Measurements from ENCODE around the gene TPX2.
"Not testable (repeated sequence)": the region's sequence is repeated elsewhere in the genome, so short reads cannot be mapped to it uniquely, and the experiment has no call there.

The TPX2 gene

GRCh38 chr20:31719644-31720485 lies 19.2 kb upstream of the TPX2 start:
- DNase-seq (ENCODE audit: low spot score) = no peak

- DNase-seq (ENCODE audit: low spot score) = no peak
Observed at GRCh38 chr20:31720486-31721407, 18.3 kb upstream of the TPX2 start.

- DNase-seq (ENCODE audit: low spot score) = no peak
Observed at GRCh38 chr20:31721408-31722256, 17.5 kb upstream of the TPX2 start.

- DNase-seq (ENCODE audit: low spot score) = peak; percentile 85
Observed at GRCh38 chr20:31722257-31723068, 16.6 kb upstream of the TPX2 start, which contains the start of gene BCL2L1. Gene BCL2L1, minus strand, starts transcription at chr20:31722868. Its CDS starts 650 bp downstream, at chr20:31722218.

GRCh38 chr20:31723069-31723318 lies 16.1 kb upstream of the TPX2 start:
- DNase-seq (ENCODE audit: low spot score) = no peak

GRCh38 chr20:31723319-31724078 lies 15.6 kb upstream of the TPX2 start:
- DNase-seq (ENCODE audit: low spot score) = peak; percentile 100

- DNase-seq (ENCODE audit: low spot score) = no peak
Observed at GRCh38 chr20:31731321-31731717, 7.8 kb upstream of the TPX2 start.

GRCh38 chr20:31739550-31739977 lies 474 bp downstream of the TPX2 start:
- DNase-seq (ENCODE audit: low spot score) = no peak

GRCh38 chr20:31740208-31740607 lies 1.1 kb downstream of the TPX2 start:
- no peak for DNase-seq (ENCODE audit: low spot score)

- DNase-seq (ENCODE audit: low spot score) = no peak
Observed at GRCh38 chr20:31740656-31741323, 1.7 kb downstream of the TPX2 start.

- no peak for DNase-seq (ENCODE audit: low spot score)
Observed at GRCh38 chr20:31746068-31746878, 7.2 kb downstream of the TPX2 start.

- DNase-seq (ENCODE audit: low spot score) = not testable (repeated sequence)
Observed at GRCh38 chr20:31747028-31747427, 7.9 kb downstream of the TPX2 start.

GRCh38 chr20:31747640-31748039 lies 8.6 kb downstream of the TPX2 start:
- DNase-seq (ENCODE audit: low spot score) = no peak

GRCh38 chr20:31749223-31749622 lies 10.1 kb downstream of the TPX2 start:
- peak; percentile 52 for DNase-seq (ENCODE audit: low spot score)

- no peak for DNase-seq (ENCODE audit: low spot score)
Observed at GRCh38 chr20:31751126-31751525, 12.0 kb downstream of the TPX2 start.

GRCh38 chr20:31757254-31757653 lies 18.2 kb downstream of the TPX2 start:
- no peak for DNase-seq (ENCODE audit: low spot score)

GRCh38 chr20:31758521-31758920 lies 19.4 kb downstream of the TPX2 start:
- DNase-seq (ENCODE audit: low spot score) = no peak

GRCh38 chr20:31758991-31759390 lies 19.9 kb downstream of the TPX2 start:
- no peak for DNase-seq (ENCODE audit: low spot score)

Measured in D341Med (cell line).